ENCODE data around the gene PIP4K2C.

DNA sequence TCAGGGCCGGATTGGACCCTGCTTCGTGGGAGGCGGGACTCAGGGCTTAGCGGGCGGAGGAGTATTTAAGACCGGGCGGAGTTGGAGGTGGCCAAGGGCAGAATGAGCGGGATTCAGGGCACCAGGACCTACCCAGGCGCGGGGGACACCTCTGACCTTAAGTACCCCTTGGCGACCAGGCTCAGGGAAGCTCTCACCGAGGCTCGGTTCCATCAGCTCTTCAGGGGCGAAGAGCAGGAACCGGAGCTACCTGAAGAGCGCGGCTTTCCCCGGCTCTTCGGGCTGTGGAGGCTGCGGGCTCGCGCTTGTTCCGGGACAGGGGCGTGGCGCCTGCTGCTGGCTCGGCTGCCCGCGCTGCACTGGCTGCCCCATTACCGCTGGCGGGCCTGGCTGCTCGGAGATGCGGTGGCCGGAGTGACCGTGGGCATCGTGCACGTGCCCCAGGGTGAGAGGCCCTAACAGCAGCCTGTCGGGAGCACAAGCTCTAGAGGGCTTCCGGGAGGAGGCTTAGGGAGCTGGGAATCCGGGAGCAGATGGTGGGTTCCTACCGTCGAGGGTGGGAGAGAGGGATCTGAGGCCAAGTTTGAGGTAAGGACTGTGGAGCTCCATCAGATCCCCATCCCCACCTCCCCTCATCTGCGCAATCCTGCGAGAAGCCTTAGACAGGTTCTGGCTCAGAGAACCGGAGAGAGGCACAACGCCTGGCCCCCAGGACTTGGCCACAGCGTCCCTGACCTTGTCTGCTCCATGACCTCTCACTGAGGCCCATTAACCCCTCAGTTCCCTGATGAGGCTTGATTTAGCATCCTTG, 28.6 kb downstream of the PIP4K2C start:
- TF ChIP-seq PML (IDR thresholded peaks at IDR 0.05; ENCODE audit: low read length) (no peak), CTCF (IDR thresholded peaks at IDR 0.05 in 2 of 3, conservative IDR thresholded peaks at IDR 0.05 in 1 of 3; ENCODE audit: control insufficient read depth in 2 of 3, extremely low read depth in 1 of 3, insufficient read depth in 1 of 3, low read depth in 3 of 3, low read length in 3 of 3) (no peak), EZH2 (IDR thresholded peaks at IDR 0.05; ENCODE audit: borderline replicate concordance, control insufficient read depth, low read depth, low read length) (no peak), YY1 (IDR thresholded peaks at IDR 0.05; ENCODE audit: low read depth, low read length) (no peak), POLR2AphosphoS5 (IDR thresholded peaks at IDR 0.05; ENCODE audit: low read length) (no peak), RAD21 (IDR thresholded peaks at IDR 0.05; ENCODE audit: insufficient read depth, low read depth, low read length) (no peak), ZBTB33 (IDR thresholded peaks at IDR 0.05) (no peak), EP300 (IDR thresholded peaks at IDR 0.05; ENCODE audit: borderline replicate concordance in 1 of 2, control insufficient read depth in 1 of 2, low read depth in 2 of 2, low read length in 2 of 2) (no peak), SMAD5 (IDR thresholded peaks at IDR 0.05; ENCODE audit: low read depth) (no peak), IRF4 (IDR thresholded peaks at IDR 0.05; ENCODE audit: low read depth, low read length) (no peak), MXI1 (IDR thresholded peaks at IDR 0.05; ENCODE audit: low read depth, low read length) (no peak), POLR2A (IDR thresholded peaks at IDR 0.05; ENCODE audit: low read depth, low read length) (no peak)
- TF ChIP-seq, protein P1, sequence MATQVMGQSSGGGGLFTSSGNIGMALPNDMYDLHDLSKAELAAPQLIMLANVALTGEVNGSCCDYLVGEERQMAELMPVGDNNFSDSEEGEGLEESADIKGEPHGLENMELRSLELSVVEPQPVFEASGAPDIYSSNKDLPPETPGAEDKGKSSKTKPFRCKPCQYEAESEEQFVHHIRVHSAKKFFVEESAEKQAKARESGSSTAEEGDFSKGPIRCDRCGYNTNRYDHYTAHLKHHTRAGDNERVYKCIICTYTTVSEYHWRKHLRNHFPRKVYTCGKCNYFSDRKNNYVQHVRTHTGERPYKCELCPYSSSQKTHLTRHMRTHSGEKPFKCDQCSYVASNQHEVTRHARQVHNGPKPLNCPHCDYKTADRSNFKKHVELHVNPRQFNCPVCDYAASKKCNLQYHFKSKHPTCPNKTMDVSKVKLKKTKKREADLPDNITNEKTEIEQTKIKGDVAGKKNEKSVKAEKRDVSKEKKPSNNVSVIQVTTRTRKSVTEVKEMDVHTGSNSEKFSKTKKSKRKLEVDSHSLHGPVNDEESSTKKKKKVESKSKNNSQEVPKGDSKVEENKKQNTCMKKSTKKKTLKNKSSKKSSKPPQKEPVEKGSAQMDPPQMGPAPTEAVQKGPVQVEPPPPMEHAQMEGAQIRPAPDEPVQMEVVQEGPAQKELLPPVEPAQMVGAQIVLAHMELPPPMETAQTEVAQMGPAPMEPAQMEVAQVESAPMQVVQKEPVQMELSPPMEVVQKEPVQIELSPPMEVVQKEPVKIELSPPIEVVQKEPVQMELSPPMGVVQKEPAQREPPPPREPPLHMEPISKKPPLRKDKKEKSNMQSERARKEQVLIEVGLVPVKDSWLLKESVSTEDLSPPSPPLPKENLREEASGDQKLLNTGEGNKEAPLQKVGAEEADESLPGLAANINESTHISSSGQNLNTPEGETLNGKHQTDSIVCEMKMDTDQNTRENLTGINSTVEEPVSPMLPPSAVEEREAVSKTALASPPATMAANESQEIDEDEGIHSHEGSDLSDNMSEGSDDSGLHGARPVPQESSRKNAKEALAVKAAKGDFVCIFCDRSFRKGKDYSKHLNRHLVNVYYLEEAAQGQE (IDR thresholded peaks at IDR 0.05; ENCODE audit: low read depth, low read length) = no peak
